Large intestine (tissue), 3 donors: ENCODE results near the gene HARBI1. TPM values are rescaled to one million over a fixed set of nuclear protein-coding genes. Genes with fewer than 3 reads are reported as not detected.
A peak's percentile ranks its signal among the peaks of the same experiment; 100 is the strongest.

Experiments
- DNase-seq, 2 donors: peaks; one replicate each; pipeline versions ENCODE4 v3.0.0 to v3.0.0-alpha.2; 2013
- H3K27ac ChIP-seq: one replicate; pipeline ENCODE4 v1.5.1; 2013; ENCODE audit warnings: low read length
- H3K27me3 ChIP-seq: 2 replicates; pipeline ENCODE4 v1.6.1; 2013; ENCODE audit warnings: low read length; ENCODE audit not compliant: control insufficient read depth, insufficient read depth
- H3K36me3 ChIP-seq: 2 replicates; pipeline ENCODE4 v1.6.1; 2013; ENCODE audit warnings: low read length; ENCODE audit not compliant: control insufficient read depth, insufficient read depth
- H3K4me1 ChIP-seq: one replicate; pipeline ENCODE4 v1.6.1; 2013; ENCODE audit warnings: low read length; ENCODE audit not compliant: control insufficient read depth, insufficient read depth
- H3K4me3 ChIP-seq: one replicate; pipeline ENCODE4 v1.5.1; 2013; ENCODE audit warnings: low read length
- H3K9me3 ChIP-seq: one replicate; pipeline ENCODE4 v1.6.1; 2013; ENCODE audit warnings: mild to moderate bottlenecking, low read depth, low read length, moderate library complexity; ENCODE audit not compliant: control insufficient read depth
- WGBS: methylation state at CpG from one replicate; pipeline ENCODE4 v1.1.5; 2013; ENCODE audit warnings: low lambda C conversion rate; ENCODE audit not compliant: insufficient coverage; 5-methylcytosine and 5-hydroxymethylcytosine counted together
- polyA plus RNA-seq: library from polyadenylated mRNA; unstranded; fragments of 120-200 nt; gene quantifications from one replicate; pipeline ENCODE4 v1.2.1, GENCODE V29; 2013

The HARBI1 gene
- polyA plus RNA-seq, 1 donor: 5.4 TPM

DNA sequence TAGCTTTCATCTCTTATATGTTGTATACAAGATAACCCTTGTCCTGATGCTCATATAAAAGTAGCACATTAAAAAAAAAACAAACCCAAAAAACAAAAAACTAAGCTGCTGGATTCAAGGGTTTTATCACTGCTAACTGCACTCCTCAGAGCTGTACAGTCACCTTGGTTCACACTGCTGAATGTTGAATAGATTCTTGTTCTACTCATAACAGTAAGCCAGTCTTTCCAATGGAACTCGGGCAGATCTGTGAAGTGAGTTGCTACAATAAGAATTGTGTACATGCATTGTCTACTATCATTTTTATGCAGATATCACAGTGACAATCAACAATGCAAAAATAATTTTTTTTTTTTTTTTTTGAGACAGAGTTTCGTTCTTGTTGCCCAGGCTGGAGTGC, 4.7 kb downstream of the HARBI1 start:
- Histone ChIP-seq H3K36me3 (peaks cover 2% of the 10 kb centered on the region), H3K27me3 (no peaks in the 10 kb centered on the region), H3K4me1 (peaks cover 14% of the 10 kb centered on the region), H3K4me3 (no peak overlapping the region), H3K27ac (peak overlapping the region; percentile 2), H3K9me3 (no peaks in the 10 kb centered on the region)
- DNase-seq: no peak
- no CpG with 5 or more reads among the region's 2 CpGs for WGBS

DNA sequence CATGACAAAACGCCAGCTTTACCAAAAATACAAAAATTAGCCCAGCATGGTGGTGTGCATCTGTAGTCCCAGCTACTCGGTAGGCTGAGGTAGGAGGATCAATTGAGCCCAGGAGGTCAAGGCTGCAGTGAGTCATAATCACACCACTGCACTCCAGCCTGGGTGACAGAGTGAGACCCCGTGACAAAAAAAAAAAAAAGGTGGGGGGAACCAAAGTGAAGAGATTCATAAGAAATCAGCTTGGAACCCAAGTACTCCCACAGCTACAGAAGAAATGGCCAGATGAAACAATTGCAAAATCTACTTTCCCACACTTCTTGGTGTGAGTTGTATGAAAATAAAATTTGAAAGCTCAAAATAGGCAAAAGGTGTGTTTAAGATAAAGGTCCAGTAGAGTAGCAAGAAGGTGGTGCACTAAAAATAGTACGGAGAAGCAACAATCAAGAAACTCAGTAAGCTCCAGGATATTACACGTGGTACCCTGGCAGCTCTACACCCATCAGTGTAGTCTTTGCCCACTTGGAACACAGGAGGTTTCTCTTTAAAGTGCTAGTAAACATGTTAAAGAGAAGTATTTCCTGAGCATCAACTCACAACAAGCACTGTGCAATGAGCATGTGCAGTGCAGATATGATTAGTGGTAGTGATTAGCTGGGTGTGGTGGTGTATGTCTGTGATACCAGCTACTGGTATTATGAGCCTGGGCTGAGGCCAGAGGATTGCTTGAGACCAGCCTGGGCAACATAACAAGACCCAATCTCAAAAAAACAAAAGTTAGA, 5.3 kb downstream of the HARBI1 start:
- Histone ChIP-seq H3K9me3 (no peaks in the 10 kb centered on the region), H3K36me3 (peaks cover 2% of the 10 kb centered on the region), H3K4me1 (peaks cover 14% of the 10 kb centered on the region), H3K27me3 (no peaks in the 10 kb centered on the region), H3K27ac (no peak overlapping the region), H3K4me3 (no peak overlapping the region)
- DNase-seq: peak in 1 of 2 donors; percentile 49
- WGBS: 67% methylated on average over 1 of the region's 5 CpGs

DNA sequence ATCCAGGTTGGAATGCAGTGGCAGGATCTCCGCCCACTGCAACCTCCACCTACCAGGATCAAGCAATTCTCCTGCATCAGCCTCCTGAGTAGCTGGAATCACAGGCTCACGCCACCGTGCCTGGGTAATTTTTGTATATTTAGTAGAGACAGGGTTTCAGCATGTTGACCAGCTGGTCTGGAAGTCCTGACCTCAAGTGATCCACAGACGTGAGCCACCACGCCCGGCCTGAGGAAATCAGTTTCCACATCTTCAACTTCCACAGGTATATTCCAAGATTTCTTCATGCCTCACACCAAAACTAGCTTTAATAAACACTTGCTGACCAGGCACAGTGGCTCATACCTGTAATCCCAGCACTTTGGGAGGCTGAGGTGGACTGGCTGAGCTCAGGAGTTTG, 7.6 kb downstream of the HARBI1 start:
- no CpG with 5 or more reads among the region's 6 CpGs for WGBS
- Histone ChIP-seq H3K27me3 (no peaks in the 10 kb centered on the region), H3K9me3 (no peaks in the 10 kb centered on the region), H3K4me3 (no peak overlapping the region), H3K36me3 (peaks cover 2% of the 10 kb centered on the region), H3K27ac (no peak overlapping the region), H3K4me1 (no peaks in the 10 kb centered on the region)
- DNase-seq: no peak

DNA sequence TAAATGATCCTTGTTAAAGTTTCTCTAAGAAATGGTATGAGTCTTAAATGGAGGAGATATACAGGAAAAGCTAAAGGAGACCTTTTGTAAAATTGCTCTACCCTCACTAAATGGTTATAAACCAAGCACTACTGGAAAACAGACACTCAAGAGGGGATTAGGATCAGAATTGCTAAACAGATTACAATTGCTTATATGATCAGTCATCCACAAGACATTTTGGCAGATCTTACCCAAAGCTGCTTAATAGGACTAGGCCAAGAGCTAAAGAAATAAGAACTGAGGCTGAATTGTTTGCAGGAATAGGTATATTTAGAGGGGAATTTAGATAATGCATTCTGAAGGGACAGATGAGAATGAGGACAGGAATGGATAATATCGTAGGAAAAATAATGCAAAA, 9.5 kb downstream of the HARBI1 start:
- no peaks in the 10 kb centered on the region for H3K9me3 ChIP-seq
- no peaks in the 10 kb centered on the region for H3K4me1 ChIP-seq
- H3K27ac ChIP-seq: no peak overlapping the region
- peaks cover 5% of the 10 kb centered on the region for H3K36me3 ChIP-seq
- 100% methylated on average over 1 of the region's 1 CpG for WGBS
- no peaks in the 10 kb centered on the region for H3K27me3 ChIP-seq
- H3K4me3 ChIP-seq: no peak overlapping the region
- no peak for DNase-seq

DNA sequence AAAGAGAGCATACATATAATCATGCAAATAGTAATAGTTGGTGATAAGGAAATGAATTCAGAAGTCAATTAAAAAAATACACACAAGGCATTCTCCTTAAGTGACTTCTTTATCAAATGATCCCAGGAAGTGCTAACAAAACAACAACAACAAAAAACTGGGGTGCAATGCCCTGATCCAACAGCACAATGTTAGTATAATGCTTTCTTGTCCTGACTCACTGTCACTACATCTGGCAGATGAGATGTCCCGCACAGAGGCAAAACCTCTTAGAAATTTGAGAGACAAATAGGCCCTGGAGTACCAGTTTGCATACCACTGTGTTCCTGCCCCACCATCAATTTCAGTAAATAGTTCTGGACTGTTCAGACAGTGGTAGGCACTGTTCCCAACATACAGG, 12.2 kb downstream of the HARBI1 start:
- Histone ChIP-seq H3K36me3 (peaks cover 7% of the 10 kb centered on the region), H3K27ac (no peak overlapping the region), H3K4me3 (no peak overlapping the region), H3K27me3 (no peaks in the 10 kb centered on the region), H3K9me3 (no peaks in the 10 kb centered on the region), H3K4me1 (no peaks in the 10 kb centered on the region)
- DNase-seq: no peak
- WGBS: no CpG with 5 or more reads among the region's 1 CpG

DNA sequence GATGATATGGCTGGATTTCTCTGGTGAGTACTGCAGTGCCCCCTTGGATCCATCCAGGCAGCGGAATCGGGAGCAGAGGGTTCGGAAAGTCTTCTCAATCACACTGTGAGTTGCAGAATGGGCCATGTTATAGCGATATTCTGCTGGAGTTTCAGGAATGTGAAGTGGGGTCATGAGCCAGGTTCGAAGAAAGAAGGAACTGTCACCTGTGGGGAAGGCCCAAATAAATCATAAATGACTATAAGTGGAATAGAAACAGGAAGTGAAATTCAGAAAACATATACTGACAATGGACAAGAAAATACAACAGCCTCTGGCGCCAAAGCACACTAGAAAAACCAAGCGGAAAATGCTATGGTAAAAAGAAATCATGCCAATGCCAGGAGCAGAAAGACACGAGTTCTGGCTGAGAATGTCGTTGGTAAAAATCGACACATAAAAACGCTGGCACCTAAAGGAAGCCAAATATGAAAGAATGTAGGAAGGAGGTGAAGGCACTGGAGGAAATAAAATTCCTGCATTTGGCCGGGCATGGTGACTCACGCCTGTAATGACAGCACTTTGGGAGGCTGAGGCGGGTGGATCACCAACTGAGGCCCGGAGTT, 13.2 kb downstream of the HARBI1 start:
- no peak for DNase-seq
- Histone ChIP-seq H3K36me3 (peaks cover 5% of the 10 kb centered on the region), H3K4me3 (no peak overlapping the region), H3K4me1 (no peaks in the 10 kb centered on the region), H3K9me3 (no peaks in the 10 kb centered on the region), H3K27ac (no peak overlapping the region), H3K27me3 (no peaks in the 10 kb centered on the region)
- 89% methylated on average over 5 of the region's 15 CpGs for WGBS

DNA sequence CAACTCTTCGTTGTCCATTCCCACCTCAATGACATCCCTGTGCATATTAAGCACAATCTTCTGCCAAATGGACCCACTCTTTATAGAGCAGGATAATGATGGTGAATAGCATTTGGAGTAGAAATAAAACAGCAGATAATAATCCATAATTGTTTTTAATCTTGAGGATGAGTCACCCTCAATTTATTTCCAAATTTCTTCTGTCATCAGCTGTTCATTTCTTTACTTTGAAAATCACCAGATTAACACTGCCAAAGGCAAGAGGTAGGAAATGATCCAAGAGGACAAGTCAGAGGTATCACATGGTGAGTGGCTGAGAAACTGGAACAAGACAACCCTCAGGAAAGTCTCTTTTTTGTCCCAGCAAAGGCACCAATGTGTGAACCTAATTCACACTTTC, 15.9 kb downstream of the HARBI1 start:
- H3K4me1 ChIP-seq: peaks cover 9% of the 10 kb centered on the region
- H3K4me3 ChIP-seq: no peak overlapping the region
- no peaks in the 10 kb centered on the region for H3K27me3 ChIP-seq
- WGBS: no CpG with 5 or more reads among the region's 1 CpG
- no peaks in the 10 kb centered on the region for H3K9me3 ChIP-seq
- H3K27ac ChIP-seq: no peak overlapping the region
- DNase-seq: no peak
- H3K36me3 ChIP-seq: peaks cover 5% of the 10 kb centered on the region

DNA sequence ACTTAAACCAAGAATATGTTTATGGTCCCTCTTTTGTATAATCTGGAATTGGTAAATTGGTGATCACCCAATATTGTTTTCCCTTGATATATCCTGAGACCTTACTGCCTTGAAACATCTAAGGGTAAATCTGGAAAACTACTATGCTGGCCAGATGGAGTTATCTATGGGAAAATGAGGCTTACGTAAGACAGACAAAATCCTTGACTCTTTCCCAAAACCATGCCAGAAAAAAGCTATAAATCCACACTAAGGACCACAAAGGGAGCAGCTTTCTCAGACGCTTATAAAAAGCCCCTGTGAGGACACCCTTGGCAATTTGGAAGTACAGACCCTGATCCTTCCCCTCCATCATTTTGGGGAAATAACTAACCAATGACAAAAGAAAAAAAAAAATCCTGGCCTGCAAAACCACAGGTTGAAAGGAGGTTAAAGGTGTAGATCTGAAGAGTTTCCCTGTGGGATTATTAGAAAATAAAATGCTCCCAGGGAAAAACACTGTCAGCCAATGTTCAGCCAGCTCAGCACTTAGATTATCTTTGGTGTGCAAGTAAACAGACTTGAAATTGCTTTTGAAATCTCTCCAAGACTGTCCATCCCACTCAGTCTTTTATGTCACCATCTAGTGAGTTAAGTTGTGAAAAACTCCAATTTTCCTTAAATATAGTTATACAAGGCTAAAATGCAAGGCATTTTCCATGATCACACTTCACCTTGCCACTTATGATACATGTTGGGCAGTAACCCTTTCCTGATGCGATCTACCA, 16.6 kb downstream of the HARBI1 start:
- no peak for DNase-seq
- H3K9me3 ChIP-seq: no peaks in the 10 kb centered on the region
- WGBS: 100% methylated on average over 1 of the region's 3 CpGs
- no peak overlapping the region for H3K27ac ChIP-seq
- H3K27me3 ChIP-seq: no peaks in the 10 kb centered on the region
- no peak overlapping the region for H3K4me3 ChIP-seq
- peaks cover 5% of the 10 kb centered on the region for H3K36me3 ChIP-seq
- peaks cover 9% of the 10 kb centered on the region for H3K4me1 ChIP-seq

DNA sequence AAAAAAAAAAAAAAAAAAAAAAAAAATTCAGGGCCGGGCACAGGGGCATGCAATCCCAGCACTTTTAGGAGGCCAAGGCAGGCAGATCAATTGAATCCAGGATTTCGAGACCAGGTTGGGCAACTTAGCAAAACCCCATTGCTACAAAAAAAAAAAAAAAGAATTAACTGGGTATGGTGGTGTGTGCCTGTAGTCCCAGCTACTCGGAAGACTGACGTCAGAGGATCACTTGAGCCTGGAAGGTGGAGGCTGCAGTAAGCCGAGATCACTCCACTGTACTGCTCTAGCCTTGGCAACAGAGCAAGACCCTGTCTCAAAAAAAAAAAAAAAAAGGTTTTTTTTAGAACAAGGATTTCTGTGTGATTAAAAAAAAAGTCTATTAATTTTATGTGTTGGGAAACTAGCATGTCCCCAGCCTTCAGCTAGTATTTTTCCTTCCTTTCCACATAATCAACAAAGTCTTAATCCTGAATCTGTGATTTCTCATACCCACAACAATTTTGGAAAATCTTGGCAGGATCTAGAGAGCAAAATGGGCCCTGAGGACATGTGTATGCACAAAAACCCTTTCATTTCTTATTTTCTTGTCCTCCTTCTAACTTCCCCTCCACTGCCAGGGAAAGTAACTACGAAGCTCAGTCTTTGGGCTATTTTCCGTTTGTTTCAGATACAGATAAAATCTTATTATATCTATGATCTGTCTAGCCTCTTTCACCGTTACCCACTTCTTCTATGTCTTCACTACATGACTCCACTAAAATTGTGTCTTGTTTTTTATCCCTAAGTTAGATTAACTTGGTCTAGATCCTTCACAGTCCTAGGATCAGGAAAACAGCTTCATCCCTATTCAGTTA, 17.5 kb downstream of the HARBI1 start:
- no peak overlapping the region for H3K4me3 ChIP-seq
- H3K4me1 ChIP-seq: peaks cover 9% of the 10 kb centered on the region
- H3K36me3 ChIP-seq: peaks cover 5% of the 10 kb centered on the region
- no peaks in the 10 kb centered on the region for H3K27me3 ChIP-seq
- H3K9me3 ChIP-seq: no peaks in the 10 kb centered on the region
- 94% methylated on average over 3 of the region's 8 CpGs for WGBS
- H3K27ac ChIP-seq: no peak overlapping the region
- no peak for DNase-seq
